Gastroesophageal sphincter (tissue), 3 donors: ENCODE data around the gene SEZ6L.

Experiments used
- EP300 ChIP-seq: sonication (generic); formaldehyde crosslinking; IDR thresholded peaks from one replicate; pipeline ENCODE4 v1.6.1; 2017; ENCODE audit warnings: antibody characterized with exemption, mild to moderate bottlenecking
- POLR2A ChIP-seq, 2 donors: fragments of 450-650 bp; IDR thresholded peaks; one replicate each; pipeline ENCODE4 v1.6.1; 2017; ENCODE audit warnings: antibody characterized with exemption in 2 of 2, mild to moderate bottlenecking in 2 of 2, moderate library complexity in 1 of 2
- POLR2AphosphoS5 ChIP-seq: sonication (generic); formaldehyde crosslinking; IDR thresholded peaks from one replicate; pipeline ENCODE4 v1.6.1; 2017; ENCODE audit warnings: antibody characterized with exemption
- TF ChIP-seq, protein P1 (sequence below), 4 experiments: fragments of 200-600 bp in 2 of 4; fragments of 450-650 bp in 2 of 4; sonication (generic) in 1 of 4; IDR thresholded peaks; one replicate each; pipeline ENCODE4 v1.5.1; 2017 to 2019; ENCODE audit warnings: antibody characterized with exemption in 4 of 4, mild to moderate bottlenecking in 2 of 4, moderate library complexity in 2 of 4

DNA sequence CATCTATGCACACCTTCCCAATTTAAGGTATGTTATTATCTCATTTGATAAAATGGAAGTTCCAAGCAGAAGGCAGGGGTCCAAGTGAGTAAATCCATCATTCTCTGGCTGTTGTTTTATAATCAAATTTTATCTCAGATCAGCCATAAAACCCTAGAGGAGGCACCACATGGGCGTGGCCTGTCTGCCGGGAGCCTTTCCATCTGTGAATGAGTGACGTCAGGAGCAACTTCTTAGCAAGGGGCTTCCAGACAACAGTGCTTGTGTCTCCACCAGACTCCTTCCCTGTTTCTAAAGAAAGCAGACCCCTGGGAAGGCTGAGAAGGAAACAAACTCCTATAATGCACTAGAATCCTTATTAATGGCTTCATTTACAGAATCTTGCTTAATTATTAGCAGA, 13.5 kb downstream of the SEZ6L start:
- TF ChIP-seq POLR2AphosphoS5, result no peak
- TF ChIP-seq, protein P1, sequence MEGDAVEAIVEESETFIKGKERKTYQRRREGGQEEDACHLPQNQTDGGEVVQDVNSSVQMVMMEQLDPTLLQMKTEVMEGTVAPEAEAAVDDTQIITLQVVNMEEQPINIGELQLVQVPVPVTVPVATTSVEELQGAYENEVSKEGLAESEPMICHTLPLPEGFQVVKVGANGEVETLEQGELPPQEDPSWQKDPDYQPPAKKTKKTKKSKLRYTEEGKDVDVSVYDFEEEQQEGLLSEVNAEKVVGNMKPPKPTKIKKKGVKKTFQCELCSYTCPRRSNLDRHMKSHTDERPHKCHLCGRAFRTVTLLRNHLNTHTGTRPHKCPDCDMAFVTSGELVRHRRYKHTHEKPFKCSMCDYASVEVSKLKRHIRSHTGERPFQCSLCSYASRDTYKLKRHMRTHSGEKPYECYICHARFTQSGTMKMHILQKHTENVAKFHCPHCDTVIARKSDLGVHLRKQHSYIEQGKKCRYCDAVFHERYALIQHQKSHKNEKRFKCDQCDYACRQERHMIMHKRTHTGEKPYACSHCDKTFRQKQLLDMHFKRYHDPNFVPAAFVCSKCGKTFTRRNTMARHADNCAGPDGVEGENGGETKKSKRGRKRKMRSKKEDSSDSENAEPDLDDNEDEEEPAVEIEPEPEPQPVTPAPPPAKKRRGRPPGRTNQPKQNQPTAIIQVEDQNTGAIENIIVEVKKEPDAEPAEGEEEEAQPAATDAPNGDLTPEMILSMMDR (IDR thresholded peaks at IDR 0.05), result no peak
- no peak for TF ChIP-seq POLR2A (IDR thresholded peaks at IDR 0.05)
- no peak for TF ChIP-seq EP300
